ENCODE data around the gene TJP2. TPM values are rescaled to one million over a fixed set of nuclear protein-coding genes. Genes with fewer than 3 reads are reported as not detected.

Gene TJP2
- total RNA-seq, 2 donors from 2014 or later: 45.1 to 53.0 TPM

DNA sequence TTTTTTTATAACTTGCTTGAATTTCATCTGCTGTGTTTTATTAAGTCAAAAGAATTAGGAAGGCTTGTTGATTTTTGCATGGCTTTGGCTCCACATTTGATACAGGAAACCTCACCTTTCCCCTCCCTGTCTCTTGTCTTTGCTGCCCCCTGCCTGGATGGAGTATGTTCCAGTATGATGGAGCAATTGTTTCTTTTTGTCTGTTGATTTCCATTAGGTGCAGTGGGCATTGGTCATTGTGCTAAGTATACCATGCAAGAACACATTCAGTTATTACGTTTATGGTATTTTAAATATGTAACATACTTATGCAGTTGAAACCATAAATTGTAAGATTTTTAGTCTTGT lies 19.6 kb downstream of the TJP2 start:
- DNase-seq: no peak
- peaks cover 2% of the 10 kb centered on the region for H3K4me1 ChIP-seq (ENCODE audit: control insufficient read depth, insufficient read depth, low read length)
- Mint-ChIP-seq H3K27ac (no peak overlapping the region), H3K36me3 (ENCODE audit: low read depth) (no peaks in the 10 kb centered on the region), H3K4me1 (peaks cover 20% of the 10 kb centered on the region), H3K9me3 (no peaks in the 10 kb centered on the region), H3K27me3 (ENCODE audit: insufficient read depth) (no peaks in the 10 kb centered on the region), H3K4me3 (no peak overlapping the region)
- no peak overlapping the region for H3K4me3 ChIP-seq (ENCODE audit: low read length)
- no peaks in the 10 kb centered on the region for H3K36me3 ChIP-seq (ENCODE audit: control insufficient read depth, insufficient read depth, low read length)
- no peak overlapping the region for H3K27ac ChIP-seq (ENCODE audit: low read depth, low read length)
- WGBS, 2 experiments (ENCODE audit: insufficient coverage in 1 of 2, insufficient read length in 1 of 2): no CpG with 5 or more reads among the region's 1 CpG
- H3K27me3 ChIP-seq (ENCODE audit: control insufficient read depth, insufficient read depth, low read length, poor library complexity, severe bottlenecking): no peaks in the 10 kb centered on the region
- H3K9me3 ChIP-seq (ENCODE audit: control insufficient read depth, low read length): no peaks in the 10 kb centered on the region
- no peak overlapping the region for H3K9ac ChIP-seq (ENCODE audit: extremely low read depth, low read length, poor library complexity, severe bottlenecking)
- TF ChIP-seq, protein P1, sequence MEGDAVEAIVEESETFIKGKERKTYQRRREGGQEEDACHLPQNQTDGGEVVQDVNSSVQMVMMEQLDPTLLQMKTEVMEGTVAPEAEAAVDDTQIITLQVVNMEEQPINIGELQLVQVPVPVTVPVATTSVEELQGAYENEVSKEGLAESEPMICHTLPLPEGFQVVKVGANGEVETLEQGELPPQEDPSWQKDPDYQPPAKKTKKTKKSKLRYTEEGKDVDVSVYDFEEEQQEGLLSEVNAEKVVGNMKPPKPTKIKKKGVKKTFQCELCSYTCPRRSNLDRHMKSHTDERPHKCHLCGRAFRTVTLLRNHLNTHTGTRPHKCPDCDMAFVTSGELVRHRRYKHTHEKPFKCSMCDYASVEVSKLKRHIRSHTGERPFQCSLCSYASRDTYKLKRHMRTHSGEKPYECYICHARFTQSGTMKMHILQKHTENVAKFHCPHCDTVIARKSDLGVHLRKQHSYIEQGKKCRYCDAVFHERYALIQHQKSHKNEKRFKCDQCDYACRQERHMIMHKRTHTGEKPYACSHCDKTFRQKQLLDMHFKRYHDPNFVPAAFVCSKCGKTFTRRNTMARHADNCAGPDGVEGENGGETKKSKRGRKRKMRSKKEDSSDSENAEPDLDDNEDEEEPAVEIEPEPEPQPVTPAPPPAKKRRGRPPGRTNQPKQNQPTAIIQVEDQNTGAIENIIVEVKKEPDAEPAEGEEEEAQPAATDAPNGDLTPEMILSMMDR (conservative IDR thresholded peaks at IDR 0.05): peak; percentile 28

DNA sequence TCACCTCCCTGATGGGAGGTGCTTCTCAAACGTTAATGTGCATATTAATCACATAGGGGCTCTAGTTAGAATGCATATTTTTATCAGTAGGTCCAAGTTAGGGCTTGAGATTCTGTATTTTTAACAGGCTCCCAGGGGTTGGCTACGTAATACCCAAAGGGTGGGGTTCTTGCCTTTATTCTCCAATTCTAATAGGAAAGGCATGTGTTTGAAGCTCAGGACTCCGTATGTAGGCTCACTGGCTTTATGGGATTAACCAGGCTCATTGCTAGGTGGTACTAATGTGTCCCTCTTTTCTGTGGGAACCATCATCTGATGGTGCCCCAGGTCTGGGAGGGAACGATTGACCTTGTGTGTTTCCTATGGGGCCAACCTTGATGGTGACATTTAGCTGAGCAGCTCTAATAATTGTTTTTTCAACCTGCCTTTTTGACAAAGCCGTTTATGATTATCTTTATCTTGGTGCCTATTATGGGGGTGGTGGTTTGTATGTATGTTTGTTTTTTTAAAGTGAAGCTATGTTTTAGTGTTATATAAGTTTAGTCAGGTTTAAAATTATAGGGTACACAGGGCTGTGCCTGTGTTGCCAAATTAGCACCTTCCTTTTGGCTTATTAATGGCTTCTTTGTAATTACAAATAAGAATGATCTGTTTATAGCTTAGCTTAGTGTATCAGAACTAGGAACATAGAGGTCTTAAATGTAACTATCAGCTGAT lies 20.8 kb downstream of the TJP2 start:
- no peaks in the 10 kb centered on the region for H3K27me3 Mint-ChIP-seq (ENCODE audit: insufficient read depth)
- TF ChIP-seq, protein P1 (conservative IDR thresholded peaks at IDR 0.05): no peak
- WGBS, 2 experiments (ENCODE audit: insufficient coverage in 1 of 2, insufficient read length in 1 of 2): 81 to 100% methylated on average over 4 to 5 of the region's 5 CpGs
- no peaks in the 10 kb centered on the region for H3K9me3 Mint-ChIP-seq
- peaks cover 19% of the 10 kb centered on the region for H3K4me1 Mint-ChIP-seq
- H3K4me3 Mint-ChIP-seq: no peak overlapping the region
- DNase-seq: no peak
- Histone ChIP-seq H3K36me3 (ENCODE audit: control insufficient read depth, insufficient read depth, low read length) (no peaks in the 10 kb centered on the region), H3K4me1 (ENCODE audit: control insufficient read depth, insufficient read depth, low read length) (no peaks in the 10 kb centered on the region), H3K9ac (ENCODE audit: extremely low read depth, low read length, poor library complexity, severe bottlenecking) (no peak overlapping the region), H3K27me3 (ENCODE audit: control insufficient read depth, insufficient read depth, low read length, poor library complexity, severe bottlenecking) (no peaks in the 10 kb centered on the region), H3K4me3 (ENCODE audit: low read length) (no peak overlapping the region), H3K27ac (ENCODE audit: low read depth, low read length) (no peak overlapping the region), H3K9me3 (ENCODE audit: control insufficient read depth, low read length) (no peaks in the 10 kb centered on the region)
- no peaks in the 10 kb centered on the region for H3K36me3 Mint-ChIP-seq (ENCODE audit: low read depth)
- no peak overlapping the region for H3K27ac Mint-ChIP-seq

DNA sequence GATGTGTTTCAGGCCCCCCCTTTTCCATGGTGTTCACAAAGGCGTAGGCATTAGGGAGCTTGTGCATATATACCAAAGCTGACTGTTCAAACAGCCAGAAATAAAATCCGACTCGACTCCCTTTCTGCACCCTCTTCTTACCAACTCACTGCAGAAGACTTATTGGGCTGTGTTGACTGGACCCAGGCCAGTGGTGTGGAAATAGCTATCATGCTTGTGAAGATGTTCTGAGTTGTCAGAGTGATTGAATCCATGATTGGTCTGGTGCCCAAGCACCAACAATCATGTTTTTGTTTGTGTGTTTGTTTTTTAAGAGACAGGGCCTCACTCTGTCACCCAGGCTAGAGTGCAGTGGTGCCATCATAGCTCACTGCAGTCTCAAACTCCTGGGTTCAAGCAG lies 21.6 kb downstream of the TJP2 start:
- WGBS, 2 experiments (ENCODE audit: insufficient coverage in 1 of 2, insufficient read length in 1 of 2): 89 to 99% methylated on average over 1 to 3 of the region's 3 CpGs
- Mint-ChIP-seq H3K27ac (no peak overlapping the region), H3K4me1 (peaks cover 20% of the 10 kb centered on the region), H3K9me3 (no peaks in the 10 kb centered on the region), H3K27me3 (ENCODE audit: insufficient read depth) (no peaks in the 10 kb centered on the region), H3K4me3 (no peak overlapping the region), H3K36me3 (ENCODE audit: low read depth) (no peaks in the 10 kb centered on the region)
- Histone ChIP-seq H3K27me3 (ENCODE audit: control insufficient read depth, insufficient read depth, low read length, poor library complexity, severe bottlenecking) (no peaks in the 10 kb centered on the region), H3K9me3 (ENCODE audit: control insufficient read depth, low read length) (no peaks in the 10 kb centered on the region), H3K4me1 (ENCODE audit: control insufficient read depth, insufficient read depth, low read length) (no peaks in the 10 kb centered on the region), H3K9ac (ENCODE audit: extremely low read depth, low read length, poor library complexity, severe bottlenecking) (no peak overlapping the region), H3K36me3 (ENCODE audit: control insufficient read depth, insufficient read depth, low read length) (no peaks in the 10 kb centered on the region), H3K27ac (ENCODE audit: low read depth, low read length) (no peak overlapping the region), H3K4me3 (ENCODE audit: low read length) (no peak overlapping the region)
- no peak for DNase-seq
- TF ChIP-seq, protein P1 (conservative IDR thresholded peaks at IDR 0.05): no peak
